ENCODE data around the gene PORCN. TPM values are rescaled to one million over a fixed set of nuclear protein-coding genes. Genes with fewer than 3 reads are reported as not detected.
A peak's percentile ranks its signal among the peaks of the same experiment; 100 is the strongest.

Gene PORCN
- total and polyA plus RNA-seq, 9 of the 15 experiments (the other 6 are each of a cell fraction or from before 2014, with no cell fraction given): 0.34 to 5.1 (median 2.8) TPM

GRCh38 chrX:48470110-48470832 lies 38.5 kb upstream of the PORCN start, which contains the start of gene SLC38A5:
SLC38A5 (minus strand) TSS chrX:48470260; CDS start chrX:48467924, 2,336 bp downstream.
- Histone ChIP-seq H4K20me1 (replicated peaks; ENCODE audit: control insufficient read depth, insufficient read depth, low read length) (no peaks in the 10 kb centered on the region), H3K36me3 (ENCODE audit: control insufficient read depth, insufficient read depth, low read length) (peaks cover 19% of the 10 kb centered on the region; the same call in 2 of the 3 replicates), H3K9me1 (ENCODE audit: control insufficient read depth, insufficient read depth, low read length) (no peaks in the 10 kb centered on the region), H3K4me3 (peak within 1 kb of the TSS; percentile 78), H3K79me2 (ENCODE audit: control insufficient read depth, insufficient read depth, low read length) (peaks cover 52% of the 10 kb centered on the region), H3K4me1 (replicated peaks in 1 of 2; ENCODE audit: control insufficient read depth in 2 of 2, insufficient read depth in 2 of 2, low read length in 2 of 2) (peaks cover 30 to 60% of the 10 kb centered on the region in 2 experiments; a peak in 4 of 5 replicates), H3K9me3 (replicated peaks; ENCODE audit: control insufficient read depth, insufficient read depth, low read depth, low read length) (no peaks in the 10 kb centered on the region), H2AFZ (ENCODE audit: low read depth, low read length) (peak within 1 kb of the TSS; percentile 86), H3K27me3 (ENCODE audit: control insufficient read depth in 2 of 2, insufficient read depth in 2 of 2, low read length in 2 of 2) (no peaks in the 10 kb centered on the region), H3K9ac (ENCODE audit: insufficient read depth in 1 of 2, low read depth in 2 of 2, low read length in 2 of 2) (peak within 1 kb of the TSS; percentile 94 to 96), H3K4me2 (ENCODE audit: insufficient read depth, low read length) (peak within 1 kb of the TSS; percentile 94), H3K27ac (ENCODE audit: extremely low read depth, low read depth, low read length) (peak within 1 kb of the TSS; percentile 91)
- CTCF ChIA-PET (ENCODE audit: low intra/inter-chr PET ratio): no interaction called here
- intact Hi-C loops (cut with micrococcal nuclease) (no loop called here), in situ Hi-C loops (cut with MboI) (no loop called here)
- BruUV-seq (replicated peaks): no TSS peak
- DNase-seq (ENCODE audit: extremely low read depth in 1 of 4, low spot score in 3 of 4) (peak; percentile 74 to 85 (median 78)), FAIRE-seq (peak; percentile 87), ATAC-seq (peak; percentile 61)
- POLR2A ChIA-PET: interaction anchor here (0.6 to 1.2 kb wide), 2 partner anchors 55 to 105 kb away, joined by 4 to 5 read pairs; no protein-coding TSS in a partner anchor
- 18% methylated on average over 13 of the region's 18 CpGs for whole genome bisulfite sequencing (ENCODE audit: insufficient coverage, low coverage, missing lambda C conversion rate)
- TF ChIP-seq HDAC1 (IDR thresholded peaks at IDR 0.05) (no peak), PKNOX1 (IDR thresholded peaks at IDR 0.05) (peak; percentile 57), HNRNPUL1 (IDR thresholded peaks at IDR 0.05; ENCODE audit: low read length) (no peak), ZNF280A (IDR thresholded peaks at IDR 0.05; ENCODE audit: low read depth, partially characterized antibody) (no peak), POLR2G (IDR thresholded peaks at IDR 0.05; ENCODE audit: low read depth, low read length) (peak; percentile 64), THRA (IDR thresholded peaks at IDR 0.05) (no peak), TCF3 (CRISPR knock-in tag; IDR thresholded peaks at IDR 0.05) (peak; percentile 34), MEIS2 (IDR thresholded peaks at IDR 0.05; ENCODE audit: partially characterized antibody) (peak; percentile 14), ZNF695 (CRISPR knock-in tag; IDR thresholded peaks at IDR 0.05) (no peak), KDM4B (IDR thresholded peaks at IDR 0.05; ENCODE audit: borderline replicate concordance in 2 of 2, low read depth in 1 of 2) (no peak), CBFA2T2 (conservative IDR thresholded peaks at IDR 0.05) (peak; percentile 22), EP400 (IDR thresholded peaks at IDR 0.05) (peak; percentile 34; the same call in 1 of the 2 replicates), RBFOX2 (IDR thresholded peaks at IDR 0.05; ENCODE audit: low read depth, low read length) (peak; percentile 66), CBFA2T3 (IDR thresholded peaks at IDR 0.05) (peak; percentile 59)
